HCT116 (cell line): ENCODE measurements around the gene PPP1R15A. TPM values are rescaled to one million over a fixed set of nuclear protein-coding genes. Genes with fewer than 3 reads are reported as not detected.
A peak's percentile ranks its signal among the peaks of the same experiment; 100 is the strongest.

Experiments
- ATAC-seq: fragments of 200-7000 bp; cut with Tn5 transposase; 2 replicates; pipeline ENCODE4 v1.9.1; 2020; ENCODE audit warnings: mild to moderate bottlenecking, moderate library complexity
- BruUV-seq: library from RNA; stranded (reverse); fragments of 400-500 nt; replicated peaks from 2 replicates; lab custom pipeline; 2021; lab: Mats Ljungman, UMichigan
- CTCF ChIA-PET: fragments of 300-600 bp; sonication (Branson Sonifier 250); formaldehyde crosslinking; loops from one replicate; lab custom pipeline; 2021; ENCODE audit warnings: antibody characterized with exemption; lab: Charles Lee
- POLR2A ChIA-PET: fragments of 300-600, 350-600 bp; sonication (Branson Sonifier 250); formaldehyde crosslinking; loops from one replicate; lab custom pipeline; 2021; ENCODE audit warnings: antibody characterized with exemption; lab: Charles Lee
- RAD21 ChIA-PET, 2 experiments: fragments of 300-600 bp; sonication (Branson Sonifier 250); formaldehyde crosslinking; loops; one replicate each; lab custom pipeline; 2023; ENCODE audit warnings: low total read pairs in 2 of 2; ENCODE audit not compliant: uncharacterized antibody in 2 of 2, unreplicated experiment in 2 of 2, low non-redundant PET in 1 of 2; lab: Charles Lee
- DNase-seq: peaks from one replicate; pipeline ENCODE4 v3.0.0-alpha.2; 2010; ENCODE audit warnings: low read depth, low spot score
- H2AFZ ChIP-seq: fragments of 200-600 bp; shearing (Covaris generic), sonication (generic); 2 replicates; pipeline ENCODE4 v1.6.1; 2017; ENCODE audit warnings: low read depth, mixed run types, mixed read lengths, antibody characterized with exemption, low read length; ENCODE audit not compliant: poor library complexity, severe bottlenecking
- H3K27ac ChIP-seq: 2 replicates; pipeline ENCODE4 v1.5.1; 2012; ENCODE audit warnings: low read depth, low read length
- H3K27me3 ChIP-seq: fragments of 200-600 bp; sonication (generic); 2 replicates; pipeline ENCODE4 v1.6.1; 2016; ENCODE audit warnings: mixed run types, low read length, mixed read lengths; ENCODE audit not compliant: insufficient read depth
- H3K36me3 ChIP-seq, 2 experiments: fragments of 200-500 bp in 1 of 2; fragments of 200-600 bp in 1 of 2; sonication (Bioruptor generic) in 1 of 2; sonication (generic) in 1 of 2; 2 replicates each; pipeline versions ENCODE4 v1.5.1 to v1.6.1; 2014 to 2016; ENCODE audit warnings: low read length in 2 of 2, inconsistent platforms in 1 of 2, mixed read lengths in 1 of 2, mixed run types in 1 of 2; ENCODE audit not compliant: insufficient read depth in 2 of 2, control insufficient read depth in 1 of 2
- H3K4me1 ChIP-seq, 2 experiments: fragments of 200-600 bp in 1 of 2; sonication (generic) in 1 of 2; 2 replicates each; pipeline versions ENCODE4 v1.5.1 to v1.6.1; 2012 to 2017; ENCODE audit warnings: low read length in 2 of 2, inconsistent platforms in 1 of 2, mild to moderate bottlenecking in 1 of 2, mixed read lengths in 1 of 2, mixed run types in 1 of 2, moderate library complexity in 1 of 2; ENCODE audit not compliant: insufficient read depth in 2 of 2, control insufficient read depth in 1 of 2
- H3K4me2 ChIP-seq: fragments of 200-600 bp; sonication (generic); 2 replicates; pipeline ENCODE4 v1.6.1; 2017; ENCODE audit warnings: mixed run types, low read length, mixed read lengths
- H3K4me3 ChIP-seq, 2 experiments: fragments of 200-600 bp in 1 of 2; sonication (generic) in 1 of 2; replicated peaks in 1 of 2; 2 replicates each; pipeline ENCODE4 v1.5.1; 2011 to 2016; ENCODE audit warnings: low read length in 2 of 2, control low read depth in 1 of 2, low read depth in 1 of 2, mild to moderate bottlenecking in 1 of 2, mixed read lengths in 1 of 2, mixed run types in 1 of 2
- H3K79me2 ChIP-seq: fragments of 200-600 bp; sonication (generic); 2 replicates; pipeline ENCODE4 v1.6.1; 2017; ENCODE audit warnings: mild to moderate bottlenecking, mixed run types, low read length, moderate library complexity, mixed read lengths; ENCODE audit not compliant: insufficient read depth
- H3K9ac ChIP-seq: fragments of 200-600 bp; sonication (generic); 2 replicates; pipeline ENCODE4 v1.6.1; 2016; ENCODE audit warnings: low read length, mixed read lengths
- H3K9me2 ChIP-seq: fragments of 200-600 bp; sonication (generic), shearing (Covaris generic); 2 replicates; pipeline ENCODE4 v1.6.1; 2017; ENCODE audit warnings: mixed run types, mild to moderate bottlenecking, moderate library complexity; ENCODE audit not compliant: insufficient read depth
- H3K9me3 ChIP-seq, 2 experiments: fragments of 200-500 bp in 1 of 2; fragments of 200-600 bp in 1 of 2; sonication (Bioruptor generic) in 1 of 2; sonication (generic) in 1 of 2; 2 replicates each; pipeline ENCODE4 v1.6.1; 2014 to 2017; ENCODE audit warnings: low read length in 2 of 2, mixed read lengths in 2 of 2, inconsistent platforms in 1 of 2, low read depth in 1 of 2, mild to moderate bottlenecking in 1 of 2, mixed run types in 1 of 2, moderate library complexity in 1 of 2; ENCODE audit not compliant: control insufficient read depth in 1 of 2, insufficient read depth in 1 of 2
- H4K20me1 ChIP-seq: fragments of 200-600 bp; sonication (generic), shearing (Covaris generic); 2 replicates; pipeline ENCODE4 v1.6.1; 2017; ENCODE audit warnings: mixed run types, mild to moderate bottlenecking, moderate library complexity; ENCODE audit not compliant: insufficient read depth
- ATF3 ChIP-seq: IDR thresholded peaks from 2 replicates; pipeline ENCODE4 v1.6.1; 2012
- CBX3 ChIP-seq: IDR thresholded peaks from 2 replicates; pipeline ENCODE4 v1.6.1; 2012; ENCODE audit warnings: low read depth
- CEBPB ChIP-seq: IDR thresholded peaks from 2 replicates; pipeline ENCODE4 v1.6.1; 2012; ENCODE audit warnings: low read depth
- EGR1 ChIP-seq: IDR thresholded peaks from 2 replicates; pipeline ENCODE4 v1.6.1; 2012; ENCODE audit warnings: low read depth
- EZH2phosphoT487 ChIP-seq: fragments of 200-600 bp; IDR thresholded peaks from 2 replicates; pipeline ENCODE4 v1.6.1; 2018; ENCODE audit warnings: antibody characterized with exemption, borderline replicate concordance
- JUND ChIP-seq: IDR thresholded peaks from 2 replicates; pipeline ENCODE4 v1.6.1; 2012
- SIN3A ChIP-seq: IDR thresholded peaks from 2 replicates; pipeline ENCODE4 v1.6.1; 2012; ENCODE audit warnings: low read depth
- intact Hi-C: fragments of 100-400 bp; cut with micrococcal nuclease; formaldehyde crosslinking; loops from 2 replicates; pipeline ENCODE4 v1.10.0; 2022
- total RNA-seq: library from RNA; stranded (reverse); gene quantifications from one replicate; pipeline ENCODE4 v1.2.1, GENCODE V29; 2021; ENCODE audit not compliant: unreplicated experiment

Gene PPP1R15A
- total RNA-seq, 1 experiment from 2014 or later = 50.3 TPM

- TF ChIP-seq EZH2phosphoT487 (no peak), CEBPB (no peak), JUND (no peak), CBX3 (no peak), EGR1 (no peak), ATF3 (no peak)
Observed at GRCh38 chr19:48858984-48859710, 13.1 kb upstream of the PPP1R15A start (continued).

DNA sequence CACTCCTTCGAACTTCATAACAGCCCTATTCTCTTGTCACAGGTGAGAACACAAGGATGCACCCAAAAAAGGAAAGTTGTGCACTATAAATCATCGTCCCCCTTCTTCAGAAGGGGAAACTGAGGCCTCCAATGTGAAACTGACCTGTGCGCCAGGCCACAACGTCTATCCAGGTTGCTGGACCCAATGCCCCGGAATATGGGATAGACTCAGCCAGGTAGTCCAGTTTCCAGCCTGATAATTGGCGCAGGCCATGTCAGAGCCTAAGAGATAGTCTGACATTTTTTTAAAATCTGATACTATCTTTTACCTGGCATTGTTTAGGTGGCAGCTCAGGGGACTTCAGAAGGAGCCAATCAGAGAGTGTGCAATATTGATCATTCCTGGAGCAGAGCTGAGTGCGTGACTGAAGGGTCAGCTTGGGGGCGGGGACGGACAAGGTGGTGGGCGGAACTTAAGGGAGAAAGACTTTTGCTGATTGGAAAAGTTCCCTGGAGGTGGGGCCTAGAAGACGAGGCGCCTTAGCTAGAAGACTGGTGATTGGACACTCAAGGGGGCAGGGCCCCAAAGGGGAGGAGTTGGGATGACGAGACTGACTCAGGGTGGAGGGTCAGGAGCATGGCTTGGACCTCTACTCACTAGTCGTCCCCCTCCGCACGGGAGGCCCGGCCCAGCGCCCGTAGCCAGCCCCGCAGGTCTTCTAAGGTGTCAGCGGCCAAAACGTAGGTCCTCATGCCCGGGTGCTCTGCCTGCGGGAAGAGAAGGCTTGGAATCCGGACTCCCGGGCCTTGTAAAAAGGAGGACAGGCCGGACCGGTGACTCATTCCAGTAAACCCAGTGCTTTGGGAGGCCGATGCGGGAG, 12.3 kb upstream of the PPP1R15A start:
- intact Hi-C loops = no loop called here
- Histone ChIP-seq H3K4me1 (peaks cover 0 to 5% of the 10 kb centered on the region in 2 experiments; a peak in 1 of 4 replicates), H3K9me3 (no peaks in the 10 kb centered on the region), H4K20me1 (no peaks in the 10 kb centered on the region), H2AFZ (no peak overlapping the region), H3K79me2 (no peaks in the 10 kb centered on the region), H3K36me3 (no peaks in the 10 kb centered on the region), H3K9ac (no peak overlapping the region), H3K27me3 (no peaks in the 10 kb centered on the region), H3K27ac (no peak overlapping the region), H3K4me2 (no peak overlapping the region), H3K4me3 (no peak overlapping the region), H3K9me2 (no peaks in the 10 kb centered on the region)
- ChIA-PET RAD21 (no interaction called here), POLR2A (interaction anchor here (1.1 kb wide), 1 partner anchor 12 kb away, joined by 8 read pairs; the partner anchor contains the start of gene PPP1R15A), CTCF (interaction anchor here (1.1 kb wide), 1 partner anchor 17 kb away, joined by 4 read pairs; no protein-coding TSS in a partner anchor)
- DNase-seq = no peak
- no peak for TF ChIP-seq SIN3A
- TF ChIP-seq CEBPB = no peak
- ATAC-seq = peak; percentile 67
- no TSS peak for BruUV-seq
